Measurements from ENCODE around the gene SPANXA1. TPM values are rescaled to one million over a fixed set of nuclear protein-coding genes. Genes with fewer than 3 reads are reported as not detected.
"Not testable (repeated sequence)": the region's sequence is repeated elsewhere in the genome, so short reads cannot be mapped to it uniquely, and the experiment has no call there.

Gene SPANXA1, protein sequence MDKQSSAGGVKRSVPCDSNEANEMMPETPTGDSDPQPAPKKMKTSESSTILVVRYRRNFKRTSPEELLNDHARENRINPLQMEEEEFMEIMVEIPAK
- not detected for total RNA-seq

- DNase-seq: not testable (repeated sequence)
Observed at GRCh38 chrX:141584638-141585037, at the start of gene SPANXA1. Gene SPANXA1, minus strand, starts transcription at chrX:141584738. Its CDS starts 60 bp downstream, at chrX:141584678.

DNA sequence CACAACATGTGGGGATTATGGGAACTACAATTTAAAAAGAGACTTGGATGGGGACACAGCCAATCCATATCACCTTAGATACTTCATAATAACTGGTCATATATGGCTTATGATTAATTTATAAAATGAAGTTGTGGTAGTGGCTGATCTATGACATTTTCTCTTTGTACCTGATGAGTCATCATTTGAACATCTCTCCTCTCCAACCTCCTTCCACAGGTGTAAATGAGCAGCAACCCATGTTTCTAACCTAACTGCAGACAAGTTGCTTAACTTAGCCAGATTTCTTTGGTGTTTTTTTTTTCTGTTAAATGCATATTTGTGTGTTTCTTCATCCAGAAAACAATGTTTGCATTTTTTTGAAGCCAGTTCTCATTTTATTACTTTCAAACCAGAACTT lies 47.6 kb upstream of the SPANXA1 start:
- DNase-seq: no peak

DNA sequence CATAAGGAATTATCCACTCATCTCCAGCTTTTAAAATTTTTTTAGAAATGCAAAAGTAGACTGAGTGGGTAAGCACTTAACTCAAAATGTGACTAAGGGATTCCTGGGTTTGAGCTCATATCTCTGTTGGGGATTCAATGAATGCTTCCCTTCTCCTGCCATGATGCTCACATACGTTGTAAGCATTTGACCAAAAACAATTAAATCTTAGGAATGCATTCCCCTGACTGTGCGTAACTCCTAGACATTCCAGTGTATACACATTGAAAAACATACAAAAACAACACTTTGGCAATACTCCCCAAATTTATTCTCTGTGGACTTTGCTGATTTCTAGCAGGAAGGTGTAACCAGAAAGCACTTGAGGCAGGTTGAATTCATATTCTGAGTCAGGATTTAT lies 34.8 kb upstream of the SPANXA1 start:
- DNase-seq: no peak

GRCh38 chrX:141609111-141609510 lies 24.6 kb upstream of the SPANXA1 start:
- no peak for DNase-seq

DNA sequence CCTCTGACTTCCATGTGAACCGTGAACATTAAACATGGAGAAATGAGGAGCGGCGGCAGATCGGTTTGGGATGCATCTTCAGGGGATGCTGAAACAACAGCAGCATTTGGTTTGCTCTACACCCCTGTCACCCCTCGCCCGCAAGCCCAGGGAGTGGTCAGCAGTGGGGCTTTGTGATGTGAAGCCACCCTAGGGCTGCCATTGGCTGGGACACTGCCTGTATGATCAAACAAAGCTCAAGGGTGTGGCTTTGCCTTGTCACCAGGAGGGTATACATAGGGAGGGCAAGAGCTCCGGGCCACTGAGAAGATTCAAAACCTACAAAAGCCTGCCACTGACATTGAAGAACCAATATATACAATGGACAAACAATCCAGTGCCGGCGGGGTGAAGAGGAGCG lies 4.9 kb upstream of the SPANXA1 start, which contains the start of gene SPANXA2:
Gene SPANXA2, plus strand, starts transcription at position 301 of the 400 bp plus-strand sequence. Its CDS starts 60 bp downstream, at position 361.
- not testable (repeated sequence) for DNase-seq

DNA sequence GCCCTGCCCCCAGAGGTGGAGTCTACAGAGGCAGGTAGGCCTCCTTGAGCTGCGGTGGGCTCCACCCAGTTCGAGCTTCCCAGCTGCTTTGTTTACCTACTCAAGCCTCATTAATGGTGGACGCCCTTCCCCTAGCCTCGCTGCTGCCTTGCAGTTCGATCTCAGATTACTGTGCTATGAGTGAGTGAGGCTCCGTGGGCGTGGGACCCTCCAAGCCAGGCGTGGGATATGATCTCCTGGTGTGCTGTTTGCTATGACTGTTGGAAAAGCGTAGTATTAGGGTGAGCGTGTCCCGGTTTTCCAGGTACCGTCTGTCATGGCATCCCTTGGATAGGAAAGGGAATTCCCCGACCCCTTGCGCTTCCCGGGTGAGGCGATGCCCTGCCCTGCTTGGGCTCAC lies 42.0 kb downstream of the SPANXA1 start:
- not testable (repeated sequence) for DNase-seq
